Measurements from ENCODE around the gene PLA2G1B. TPM values are rescaled to one million over a fixed set of nuclear protein-coding genes. Genes with fewer than 3 reads are reported as not detected.
A peak's percentile ranks its signal among the peaks of the same experiment; 100 is the strongest.
"Not testable (repeated sequence)": the region's sequence is repeated elsewhere in the genome, so short reads cannot be mapped to it uniquely, and the experiment has no call there.

Gene PLA2G1B
- total RNA-seq, 2 donors from 2014 or later: not detected

- H3K9ac ChIP-seq (ENCODE audit: extremely low read depth, low read length, poor library complexity, severe bottlenecking); H3K36me3 Mint-ChIP-seq (ENCODE audit: low read depth); H3K4me1 Mint-ChIP-seq; H3K4me1 ChIP-seq (ENCODE audit: control insufficient read depth, insufficient read depth, low read length); H3K27ac Mint-ChIP-seq; H3K36me3 ChIP-seq (ENCODE audit: control insufficient read depth, insufficient read depth, low read length); H3K4me3 ChIP-seq (ENCODE audit: low read length); H3K4me3 Mint-ChIP-seq; H3K27ac ChIP-seq (ENCODE audit: low read depth, low read length); H3K27me3 ChIP-seq (ENCODE audit: control insufficient read depth, insufficient read depth, low read length, poor library complexity, severe bottlenecking): not testable (repeated sequence)
- DNase-seq: peak; percentile 92
- 32 to 43% methylated on average over 3 to 11 of the region's 12 CpGs for WGBS, 2 experiments (ENCODE audit: insufficient coverage in 1 of 2, insufficient read length in 1 of 2)
- TF ChIP-seq CTCF (conservative IDR thresholded peaks at IDR 0.05): peak; percentile 81
- peaks cover 16% of the 10 kb centered on the region for H3K27me3 Mint-ChIP-seq (ENCODE audit: insufficient read depth)
- peaks cover 35% of the 10 kb centered on the region for H3K9me3 Mint-ChIP-seq
- peaks cover 23% of the 10 kb centered on the region for H3K9me3 ChIP-seq (ENCODE audit: control insufficient read depth, low read length)
Observed at GRCh38 chr12:120335447-120335846, 7.9 kb upstream of the PLA2G1B start.

GRCh38 chr12:120332523-120332922 lies 4.9 kb upstream of the PLA2G1B start:
- Histone ChIP-seq H3K4me3 (ENCODE audit: low read length) (no peak overlapping the region), H3K9ac (ENCODE audit: extremely low read depth, low read length, poor library complexity, severe bottlenecking) (no peak overlapping the region), H3K27ac (ENCODE audit: low read depth, low read length) (no peak overlapping the region), H3K9me3 (ENCODE audit: control insufficient read depth, low read length) (peaks cover 20% of the 10 kb centered on the region), H3K27me3 (ENCODE audit: control insufficient read depth, insufficient read depth, low read length, poor library complexity, severe bottlenecking) (no peaks in the 10 kb centered on the region), H3K4me1 (ENCODE audit: control insufficient read depth, insufficient read depth, low read length) (no peaks in the 10 kb centered on the region), H3K36me3 (ENCODE audit: control insufficient read depth, insufficient read depth, low read length) (no peaks in the 10 kb centered on the region)
- 85 to 100% methylated on average over 1 to 7 of the region's 7 CpGs for WGBS, 2 experiments (ENCODE audit: insufficient coverage in 1 of 2, insufficient read length in 1 of 2)
- DNase-seq: no peak
- Mint-ChIP-seq H3K36me3 (ENCODE audit: low read depth) (peaks cover 2% of the 10 kb centered on the region), H3K27ac (peak overlapping the region; percentile 30), H3K4me3 (no peak overlapping the region), H3K27me3 (ENCODE audit: insufficient read depth) (peaks cover 11% of the 10 kb centered on the region), H3K4me1 (no peaks in the 10 kb centered on the region), H3K9me3 (peaks cover 21% of the 10 kb centered on the region)
- no peak for TF ChIP-seq CTCF (conservative IDR thresholded peaks at IDR 0.05)

GRCh38 chr12:120332041-120332440 lies 4.5 kb upstream of the PLA2G1B start:
- H3K36me3 ChIP-seq (ENCODE audit: control insufficient read depth, insufficient read depth, low read length): no peaks in the 10 kb centered on the region
- Mint-ChIP-seq H3K4me1 (no peaks in the 10 kb centered on the region), H3K36me3 (ENCODE audit: low read depth) (no peaks in the 10 kb centered on the region), H3K4me3 (no peak overlapping the region), H3K27ac (no peak overlapping the region), H3K27me3 (ENCODE audit: insufficient read depth) (peaks cover 8% of the 10 kb centered on the region), H3K9me3 (peaks cover 16% of the 10 kb centered on the region)
- H3K27me3 ChIP-seq (ENCODE audit: control insufficient read depth, insufficient read depth, low read length, poor library complexity, severe bottlenecking): no peaks in the 10 kb centered on the region
- 89% methylated on average over 4 to 5 of the region's 5 CpGs for WGBS, 2 experiments (ENCODE audit: insufficient coverage in 1 of 2, insufficient read length in 1 of 2)
- TF ChIP-seq CTCF (conservative IDR thresholded peaks at IDR 0.05): no peak
- DNase-seq: no peak
- H3K4me3 ChIP-seq (ENCODE audit: low read length): no peak overlapping the region
- no peaks in the 10 kb centered on the region for H3K4me1 ChIP-seq (ENCODE audit: control insufficient read depth, insufficient read depth, low read length)
- no peak overlapping the region for H3K9ac ChIP-seq (ENCODE audit: extremely low read depth, low read length, poor library complexity, severe bottlenecking)
- H3K27ac ChIP-seq (ENCODE audit: low read depth, low read length): no peak overlapping the region
- peaks cover 15% of the 10 kb centered on the region for H3K9me3 ChIP-seq (ENCODE audit: control insufficient read depth, low read length)

All from endodermal cell (in vitro differentiated cells).